ENCODE measurements around the gene KCTD21. TPM values are rescaled to one million over a fixed set of nuclear protein-coding genes. Genes with fewer than 3 reads are reported as not detected.

KCTD21 gene
- total RNA-seq, 1 donor from 2014 or later: 3.7 TPM

GRCh38 chr11:78164471-78164870, 24.0 kb downstream of the KCTD21 start:
- no peak for FAIRE-seq
- no peak for DNase-seq (ENCODE audit: low read depth)
- no peaks in the 10 kb centered on the region for H3K36me3 ChIP-seq (ENCODE audit: control insufficient read depth, insufficient read depth, low read length)
- H3K27me3 ChIP-seq (ENCODE audit: control insufficient read depth, insufficient read depth, low read length): no peaks in the 10 kb centered on the region
- no peak for TF ChIP-seq CTCF (IDR thresholded peaks at IDR 0.05; ENCODE audit: insufficient read depth, low read length, severe bottlenecking)
- no peak overlapping the region for H3K4me3 ChIP-seq (ENCODE audit: low read depth, low read length)

- TF ChIP-seq CTCF (IDR thresholded peaks at IDR 0.05; ENCODE audit: insufficient read depth, low read length, severe bottlenecking): no peak
- no peak overlapping the region for H3K4me3 ChIP-seq (ENCODE audit: low read depth, low read length)
- DNase-seq (ENCODE audit: low read depth) (no peak), FAIRE-seq (no peak)
- no peaks in the 10 kb centered on the region for H3K36me3 ChIP-seq (ENCODE audit: control insufficient read depth, insufficient read depth, low read length)
- H3K27me3 ChIP-seq (ENCODE audit: control insufficient read depth, insufficient read depth, low read length): no peaks in the 10 kb centered on the region
Measured at GRCh38 chr11:78163828-78164227, 24.6 kb downstream of the KCTD21 start.

GRCh38 chr11:78161962-78162371, 26.5 kb downstream of the KCTD21 start:
- Histone ChIP-seq H3K4me3 (ENCODE audit: low read depth, low read length) (no peak overlapping the region), H3K27me3 (ENCODE audit: control insufficient read depth, insufficient read depth, low read length) (no peaks in the 10 kb centered on the region), H3K36me3 (ENCODE audit: control insufficient read depth, insufficient read depth, low read length) (no peaks in the 10 kb centered on the region)
- no peak for DNase-seq (ENCODE audit: low read depth)
- no peak for TF ChIP-seq CTCF (IDR thresholded peaks at IDR 0.05; ENCODE audit: insufficient read depth, low read length, severe bottlenecking)
- FAIRE-seq: no peak

GRCh38 chr11:78161346-78161745, 27.1 kb downstream of the KCTD21 start:
- TF ChIP-seq CTCF (IDR thresholded peaks at IDR 0.05; ENCODE audit: insufficient read depth, low read length, severe bottlenecking): no peak
- H3K4me3 ChIP-seq (ENCODE audit: low read depth, low read length): no peak overlapping the region
- no peak for FAIRE-seq
- no peak for DNase-seq (ENCODE audit: low read depth)
- no peaks in the 10 kb centered on the region for H3K27me3 ChIP-seq (ENCODE audit: control insufficient read depth, insufficient read depth, low read length)
- no peaks in the 10 kb centered on the region for H3K36me3 ChIP-seq (ENCODE audit: control insufficient read depth, insufficient read depth, low read length)

- no peak for TF ChIP-seq CTCF (IDR thresholded peaks at IDR 0.05; ENCODE audit: insufficient read depth, low read length, severe bottlenecking)
- FAIRE-seq (no peak), DNase-seq (ENCODE audit: low read depth) (no peak)
- H3K36me3 ChIP-seq (ENCODE audit: control insufficient read depth, insufficient read depth, low read length): no peaks in the 10 kb centered on the region
- no peaks in the 10 kb centered on the region for H3K27me3 ChIP-seq (ENCODE audit: control insufficient read depth, insufficient read depth, low read length)
- H3K4me3 ChIP-seq (ENCODE audit: low read depth, low read length): no peak overlapping the region
Measured at GRCh38 chr11:78160557-78160956, 27.9 kb downstream of the KCTD21 start.

GRCh38 chr11:78158987-78159652, 29.3 kb downstream of the KCTD21 start:
- H3K27me3 ChIP-seq (ENCODE audit: control insufficient read depth, insufficient read depth, low read length): no peaks in the 10 kb centered on the region
- TF ChIP-seq CTCF (IDR thresholded peaks at IDR 0.05; ENCODE audit: insufficient read depth, low read length, severe bottlenecking): no peak
- H3K4me3 ChIP-seq (ENCODE audit: low read depth, low read length): no peak overlapping the region
- FAIRE-seq: no peak
- no peaks in the 10 kb centered on the region for H3K36me3 ChIP-seq (ENCODE audit: control insufficient read depth, insufficient read depth, low read length)
- DNase-seq (ENCODE audit: low read depth): no peak
